Stimulated activated effector memory CD8-positive, alpha-beta T cell treated with anti-CD3 and anti-CD28 coated beads, Interleukin-12 subunit alpha, Interleukin-12 subunit beta, amount 100 ng/mL, for 72 hours (primary cell): ENCODE data around the gene POLD2.

Experiments
- ATAC-seq: fragments of 150-1000 bp; cut with Tn5 transposase; 2 replicates; pipeline ENCODE4 v1.10.0; 2021
- DNase-seq, 2 donors: peaks; one replicate each; pipeline ENCODE4 v3.0.0; 2021 to 2022; ENCODE audit warnings: low spot score in 2 of 2
- H3K27ac Mint-ChIP-seq: one replicate; pipeline ENCODE4 v1.8.0; 2022; ENCODE audit warnings: mild to moderate bottlenecking, mixed read lengths
- H3K36me3 Mint-ChIP-seq: one replicate; pipeline ENCODE4 v1.8.0; 2022; ENCODE audit warnings: mild to moderate bottlenecking, mixed read lengths
- H3K4me1 Mint-ChIP-seq: one replicate; pipeline ENCODE4 v1.8.0; 2022; ENCODE audit warnings: mixed read lengths
- H3K4me3 Mint-ChIP-seq: one replicate; pipeline ENCODE4 v1.8.0; 2022; ENCODE audit warnings: mild to moderate bottlenecking, mixed read lengths
- H3K9me3 Mint-ChIP-seq: one replicate; pipeline ENCODE4 v1.8.0; 2022; ENCODE audit warnings: mixed read lengths

The POLD2 gene

GRCh38 chr7:44113764-44114354 lies 9.5 kb downstream of the POLD2 start:
- no peak for ATAC-seq
- Mint-ChIP-seq H3K4me1 (no peaks in the 10 kb centered on the region), H3K36me3 (peaks cover 18% of the 10 kb centered on the region), H3K27ac (no peak overlapping the region), H3K4me3 (no peak overlapping the region), H3K9me3 (no peaks in the 10 kb centered on the region)
- no peak for DNase-seq

- DNase-seq (no peak), ATAC-seq (no peak)
Observed at GRCh38 chr7:44112997-44113763, 10.2 kb downstream of the POLD2 start.

GRCh38 chr7:44112231-44112996 lies 10.9 kb downstream of the POLD2 start:
- DNase-seq, result no peak

More at GRCh38 chr7:44112997-44113763, 10.2 kb downstream of the POLD2 start:
- H3K4me3 Mint-ChIP-seq, result no peak overlapping the region
- H3K4me1 Mint-ChIP-seq, result no peaks in the 10 kb centered on the region
- no peak overlapping the region for H3K27ac Mint-ChIP-seq
- peaks cover 16% of the 10 kb centered on the region for H3K36me3 Mint-ChIP-seq
- H3K9me3 Mint-ChIP-seq, result no peaks in the 10 kb centered on the region

GRCh38 chr7:44111761-44112160 lies 11.6 kb downstream of the POLD2 start:
- H3K27ac Mint-ChIP-seq, result no peak overlapping the region
- no peak overlapping the region for H3K4me3 Mint-ChIP-seq
- peaks cover 7% of the 10 kb centered on the region for H3K36me3 Mint-ChIP-seq
- no peak for DNase-seq
- ATAC-seq, result no peak
- no peaks in the 10 kb centered on the region for H3K4me1 Mint-ChIP-seq
- H3K9me3 Mint-ChIP-seq, result no peaks in the 10 kb centered on the region

More at GRCh38 chr7:44112231-44112996, 10.9 kb downstream of the POLD2 start:
- H3K36me3 Mint-ChIP-seq, result peaks cover 11% of the 10 kb centered on the region
- no peaks in the 10 kb centered on the region for H3K9me3 Mint-ChIP-seq
- no peak overlapping the region for H3K4me3 Mint-ChIP-seq
- ATAC-seq, result no peak
- no peak overlapping the region for H3K27ac Mint-ChIP-seq
- H3K4me1 Mint-ChIP-seq, result no peaks in the 10 kb centered on the region

- H3K4me3 Mint-ChIP-seq, result no peak overlapping the region
- no peaks in the 10 kb centered on the region for H3K9me3 Mint-ChIP-seq
- H3K4me1 Mint-ChIP-seq, result peaks cover 2% of the 10 kb centered on the region
- DNase-seq, result no peak
- no peak overlapping the region for H3K27ac Mint-ChIP-seq
- no peak for ATAC-seq
- H3K36me3 Mint-ChIP-seq, result peaks cover 7% of the 10 kb centered on the region
Observed at GRCh38 chr7:44110719-44111635, 12.4 kb downstream of the POLD2 start.

- no peak overlapping the region for H3K27ac Mint-ChIP-seq
- peaks cover 7% of the 10 kb centered on the region for H3K36me3 Mint-ChIP-seq
- ATAC-seq (no peak), DNase-seq (no peak)
- peaks cover 12% of the 10 kb centered on the region for H3K4me1 Mint-ChIP-seq
- no peak overlapping the region for H3K4me3 Mint-ChIP-seq
- no peaks in the 10 kb centered on the region for H3K9me3 Mint-ChIP-seq
Observed at GRCh38 chr7:44109991-44110390, 13.4 kb downstream of the POLD2 start.

GRCh38 chr7:44108768-44109750 lies 14.3 kb downstream of the POLD2 start:
- no peak for DNase-seq
- H3K9me3 Mint-ChIP-seq, result no peaks in the 10 kb centered on the region
- peaks cover 7% of the 10 kb centered on the region for H3K36me3 Mint-ChIP-seq
- no peak overlapping the region for H3K4me3 Mint-ChIP-seq
- ATAC-seq, result no peak
- H3K4me1 Mint-ChIP-seq, result peaks cover 12% of the 10 kb centered on the region
- no peak overlapping the region for H3K27ac Mint-ChIP-seq

GRCh38 chr7:44107961-44108767 lies 15.2 kb downstream of the POLD2 start:
- Mint-ChIP-seq H3K27ac (no peak overlapping the region), H3K4me3 (no peak overlapping the region), H3K9me3 (no peaks in the 10 kb centered on the region), H3K36me3 (peaks cover 7% of the 10 kb centered on the region), H3K4me1 (peaks cover 17% of the 10 kb centered on the region)
- no peak for ATAC-seq
- DNase-seq, result no peak

GRCh38 chr7:44107116-44107960 lies 16.0 kb downstream of the POLD2 start:
- Mint-ChIP-seq H3K27ac (no peak overlapping the region), H3K4me3 (no peak overlapping the region)

GRCh38 chr7:44106311-44107065 lies 16.9 kb downstream of the POLD2 start:
- no peak for DNase-seq
- peak overlapping the region; percentile 13 for H3K27ac Mint-ChIP-seq
- H3K4me1 Mint-ChIP-seq, result peaks cover 20% of the 10 kb centered on the region
- peaks cover 7% of the 10 kb centered on the region for H3K36me3 Mint-ChIP-seq
- H3K9me3 Mint-ChIP-seq, result no peaks in the 10 kb centered on the region
- H3K4me3 Mint-ChIP-seq, result no peak overlapping the region
- no peak for ATAC-seq

More at GRCh38 chr7:44107116-44107960, 16.0 kb downstream of the POLD2 start:
- H3K9me3 Mint-ChIP-seq, result no peaks in the 10 kb centered on the region
- DNase-seq (no peak), ATAC-seq (no peak)
- H3K36me3 Mint-ChIP-seq, result peaks cover 7% of the 10 kb centered on the region
- peaks cover 20% of the 10 kb centered on the region for H3K4me1 Mint-ChIP-seq

GRCh38 chr7:44105832-44106231 lies 17.5 kb downstream of the POLD2 start:
- H3K27ac Mint-ChIP-seq, result peak overlapping the region; percentile 13
- ATAC-seq (no peak), DNase-seq (no peak)
- no peaks in the 10 kb centered on the region for H3K9me3 Mint-ChIP-seq
- H3K4me1 Mint-ChIP-seq, result peaks cover 20% of the 10 kb centered on the region
- peaks cover 7% of the 10 kb centered on the region for H3K36me3 Mint-ChIP-seq
- H3K4me3 Mint-ChIP-seq, result peak overlapping the region; percentile 47
